ENCODE measurements around the gene SULT1A1.

GRCh38 chr16:28617874-28618273, 8.0 kb upstream of the SULT1A1 start:
- TF ChIP-seq EZH2 (IDR thresholded peaks at IDR 0.05), result no peak
- no peak for TF ChIP-seq POLR2AphosphoS5 (IDR thresholded peaks at IDR 0.05; ENCODE audit: borderline replicate concordance, low read depth, low read length)
- TF ChIP-seq FOXP2 (optimal IDR thresholded peaks at IDR 0.05; ENCODE audit: control extremely low read depth, extremely low read length, insufficient read depth), result no peak
